WTC11 (cell line): ENCODE data around the gene PRKD1. TPM values are rescaled to one million over a fixed set of nuclear protein-coding genes. Genes with fewer than 3 reads are reported as not detected.
A peak's percentile ranks its signal among the peaks of the same experiment; 100 is the strongest.

Experiments
- ATAC-seq: fragments of 200-7000 bp; cut with Tn5 transposase; 2 replicates; pipeline ENCODE4 v1.10.0; 2021; ENCODE audit warnings: mild to moderate bottlenecking, moderate library complexity
- CTCF ChIA-PET: fragments of 300-600 bp; sonication (Branson Sonifier 250); formaldehyde crosslinking; loops from one replicate; lab custom pipeline; 2021; ENCODE audit warnings: antibody characterized with exemption; lab: Charles Lee
- POLR2A ChIA-PET: fragments of 350-600 bp; sonication (Branson Sonifier 250); formaldehyde crosslinking; loops from one replicate; lab custom pipeline; 2021; ENCODE audit warnings: antibody characterized with exemption; lab: Charles Lee
- DNase-seq: peaks from one replicate; pipeline ENCODE4 v3.0.0; 2021; ENCODE audit warnings: low spot score
- H3K27ac Mint-ChIP-seq: 2 replicates; pipeline ENCODE4 v1.8.0; 2021; ENCODE audit warnings: mixed read lengths
- H3K27me3 Mint-ChIP-seq: 2 replicates; pipeline ENCODE4 v1.8.0; 2021; ENCODE audit warnings: low read depth, mild to moderate bottlenecking, moderate library complexity, mixed read lengths
- H3K36me3 Mint-ChIP-seq: 2 replicates; pipeline ENCODE4 v1.8.0; 2021; ENCODE audit warnings: mixed read lengths
- H3K4me1 Mint-ChIP-seq: 2 replicates; pipeline ENCODE4 v1.8.0; 2022; ENCODE audit warnings: mixed read lengths
- H3K4me3 Mint-ChIP-seq: 2 replicates; pipeline ENCODE4 v1.8.0; 2021; ENCODE audit warnings: mild to moderate bottlenecking, moderate library complexity, mixed read lengths
- H3K9me3 Mint-ChIP-seq: 2 replicates; pipeline ENCODE4 v1.8.0; 2021; ENCODE audit warnings: mixed read lengths
- AFF4 ChIP-seq: sonication (generic); formaldehyde crosslinking; IDR thresholded peaks from 2 replicates; pipeline ENCODE4 v1.8.1; 2023; ENCODE audit warnings: mild to moderate bottlenecking, missing genetic modification reagents, borderline replicate concordance
- CBFB ChIP-seq: sonication (generic); formaldehyde crosslinking; IDR thresholded peaks from 2 replicates; pipeline ENCODE4 v1.8.1; 2022; ENCODE audit warnings: mild to moderate bottlenecking, low read depth, missing genetic modification reagents
- E2F4 ChIP-seq: sonication (generic); formaldehyde crosslinking; IDR thresholded peaks from 2 replicates; pipeline ENCODE4 v1.8.1; 2022; ENCODE audit warnings: low read depth, mild to moderate bottlenecking, moderate library complexity, missing genetic modification reagents, borderline replicate concordance
- ELF4 ChIP-seq: sonication (generic); formaldehyde crosslinking; IDR thresholded peaks from 2 replicates; pipeline ENCODE4 v1.8.1; 2022; ENCODE audit warnings: low read depth, mild to moderate bottlenecking, moderate library complexity, missing genetic modification reagents
- EMX1 ChIP-seq: fragments of 250-450 bp; sonication (Bioruptor Pico); IDR thresholded peaks from 2 replicates; pipeline ENCODE4 v1.8.0; 2021; ENCODE audit warnings: mild to moderate bottlenecking
- FOXK1 ChIP-seq: sonication (generic); formaldehyde crosslinking; IDR thresholded peaks from 2 replicates; pipeline ENCODE4 v1.8.0; 2022; ENCODE audit warnings: mild to moderate bottlenecking, moderate library complexity, missing genetic modification reagents
- NR2C2 ChIP-seq: sonication (generic); formaldehyde crosslinking; IDR thresholded peaks from 2 replicates; pipeline ENCODE4 v1.8.0; 2022; ENCODE audit warnings: mild to moderate bottlenecking, missing genetic modification reagents
- PRDM15 ChIP-seq: sonication (generic); formaldehyde crosslinking; IDR thresholded peaks from 2 replicates; pipeline ENCODE4 v1.8.0; 2022; ENCODE audit warnings: missing genetic modification reagents
- SMAD3 ChIP-seq: sonication (generic); formaldehyde crosslinking; IDR thresholded peaks from 2 replicates; pipeline ENCODE4 v1.8.0; 2022; ENCODE audit warnings: missing genetic modification reagents, mild to moderate bottlenecking, borderline replicate concordance
- ZNF281 ChIP-seq: sonication (generic); formaldehyde crosslinking; IDR thresholded peaks from 2 replicates; pipeline ENCODE4 v1.8.0; 2023; ENCODE audit warnings: mild to moderate bottlenecking, missing genetic modification reagents
- ZNF317 ChIP-seq: sonication (generic); formaldehyde crosslinking; IDR thresholded peaks from 2 replicates; pipeline ENCODE4 v1.8.1; 2023; ENCODE audit warnings: low read depth, mild to moderate bottlenecking, moderate library complexity, missing genetic modification reagents, borderline replicate concordance
- ZNF671 ChIP-seq: fragments of 250-450 bp; sonication (Bioruptor Pico); IDR thresholded peaks from 2 replicates; pipeline ENCODE4 v1.8.0; 2021; ENCODE audit warnings: mild to moderate bottlenecking
- total RNA-seq: library from RNA; stranded (reverse); gene quantifications from 3 replicates; pipeline ENCODE4 v1.2.3, GENCODE V29; 2021
- TF ChIP-seq, protein P1 (sequence below): fragments of 250-450 bp; sonication (Bioruptor Pico); conservative IDR thresholded peaks from 2 replicates; pipeline ENCODE4 v1.9.0; 2021; ENCODE audit warnings: mild to moderate bottlenecking
- TF ChIP-seq, protein P2 (sequence below): sonication (generic); formaldehyde crosslinking; IDR thresholded peaks from 2 replicates; pipeline ENCODE4 v1.8.1; 2023; ENCODE audit warnings: mild to moderate bottlenecking, missing genetic modification reagents

The PRKD1 gene
- total RNA-seq, 1 experiment from 2014 or later: 7.6 TPM

DNA sequence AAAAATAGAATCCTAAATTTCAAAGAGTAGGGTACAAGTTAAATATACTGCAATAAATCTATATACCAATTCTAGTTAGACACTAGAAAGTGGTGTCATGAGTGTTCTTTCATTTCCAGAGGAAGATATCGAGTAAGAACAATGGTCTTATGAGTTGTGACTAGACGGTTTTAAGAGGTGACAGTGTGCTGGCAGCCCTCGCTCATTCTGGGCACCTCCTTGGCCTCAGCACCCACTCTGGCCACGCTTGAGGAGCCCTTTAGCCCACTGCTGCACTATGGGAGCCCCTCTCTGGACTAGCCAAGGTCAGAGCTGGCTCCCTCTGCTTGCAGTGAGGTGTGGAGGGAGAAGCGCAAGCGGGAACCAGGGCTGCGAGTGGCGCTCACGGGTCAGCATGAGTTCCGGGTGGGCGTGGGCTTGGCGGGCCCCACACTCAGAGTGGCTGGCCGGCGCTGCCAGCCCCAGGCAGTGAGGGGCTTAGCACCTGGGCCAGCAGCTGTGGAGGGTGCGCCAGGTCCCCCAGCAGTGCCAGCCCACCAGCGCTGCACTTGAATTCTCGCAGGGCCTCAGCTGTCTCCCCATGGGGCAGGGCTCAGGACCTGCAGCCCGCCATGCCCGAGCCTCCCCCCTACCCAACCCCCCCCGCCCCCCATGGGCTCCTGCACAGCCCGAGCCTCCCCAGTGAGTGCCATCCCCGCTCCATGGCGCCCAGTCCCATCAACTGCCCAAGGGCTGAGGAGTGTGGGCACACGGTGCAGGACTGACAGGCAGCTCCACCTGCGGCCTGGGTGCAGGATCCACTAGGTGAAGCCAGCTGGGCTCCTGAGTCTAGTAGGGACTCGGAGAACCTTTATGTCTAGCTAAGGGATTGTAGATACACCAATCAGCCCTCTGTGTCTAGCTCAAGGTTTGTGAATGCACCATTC lies 18.7 kb downstream of the PRKD1 start:
- Mint-ChIP-seq H3K4me1 (peaks cover 13% of the 10 kb centered on the region), H3K9me3 (peaks cover 18% of the 10 kb centered on the region), H3K4me3 (no peak overlapping the region), H3K27me3 (no peaks in the 10 kb centered on the region), H3K27ac (no peak overlapping the region), H3K36me3 (peaks cover 18% of the 10 kb centered on the region)
- ChIA-PET POLR2A (no interaction called here), CTCF (no interaction called here)
- DNase-seq: no peak
- no peak for ATAC-seq
- no peak for TF ChIP-seq E2F4 (CRISPR knock-in tag)
- no peak for TF ChIP-seq ZNF317 (CRISPR knock-in tag)
- no peak for TF ChIP-seq AFF4 (CRISPR knock-in tag)
- no peak for TF ChIP-seq ZNF671 (CRISPR knock-in tag)
- no peak for TF ChIP-seq EMX1 (CRISPR knock-in tag)
- TF ChIP-seq, protein P1, sequence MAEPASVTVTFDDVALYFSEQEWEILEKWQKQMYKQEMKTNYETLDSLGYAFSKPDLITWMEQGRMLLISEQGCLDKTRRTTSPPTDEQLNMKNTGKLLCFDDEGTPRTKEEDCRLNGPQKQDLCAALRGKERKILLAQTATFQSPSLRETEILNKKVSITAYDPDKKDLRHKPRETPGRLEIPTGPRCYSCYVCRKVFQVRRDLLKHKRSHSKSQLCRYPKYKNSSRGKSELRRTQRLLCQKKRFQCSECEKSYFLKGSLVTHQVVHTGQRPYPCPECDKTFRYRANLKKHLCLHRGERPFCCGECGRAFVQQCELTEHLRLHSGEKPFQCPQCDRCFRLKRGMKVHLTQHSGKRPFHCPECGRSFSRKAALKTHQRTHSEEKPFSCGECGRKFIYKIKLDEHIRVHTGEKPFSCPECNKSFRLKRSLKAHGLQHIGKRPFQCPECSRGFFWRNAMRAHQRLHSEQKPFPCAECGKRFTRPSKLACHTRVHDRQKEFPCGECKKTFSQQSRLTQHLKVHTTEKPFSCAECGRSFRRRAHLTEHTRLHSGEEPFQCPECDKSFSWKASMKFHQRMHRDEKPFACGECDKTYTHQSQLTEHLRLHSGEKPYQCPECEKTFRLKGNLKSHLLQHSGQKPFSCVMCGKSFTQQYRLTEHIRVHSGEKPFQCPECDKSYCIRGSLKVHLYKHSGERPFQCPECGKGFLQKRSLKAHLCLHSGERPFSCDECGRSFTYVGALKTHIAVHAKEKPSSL (CRISPR knock-in tag): no peak

DNA sequence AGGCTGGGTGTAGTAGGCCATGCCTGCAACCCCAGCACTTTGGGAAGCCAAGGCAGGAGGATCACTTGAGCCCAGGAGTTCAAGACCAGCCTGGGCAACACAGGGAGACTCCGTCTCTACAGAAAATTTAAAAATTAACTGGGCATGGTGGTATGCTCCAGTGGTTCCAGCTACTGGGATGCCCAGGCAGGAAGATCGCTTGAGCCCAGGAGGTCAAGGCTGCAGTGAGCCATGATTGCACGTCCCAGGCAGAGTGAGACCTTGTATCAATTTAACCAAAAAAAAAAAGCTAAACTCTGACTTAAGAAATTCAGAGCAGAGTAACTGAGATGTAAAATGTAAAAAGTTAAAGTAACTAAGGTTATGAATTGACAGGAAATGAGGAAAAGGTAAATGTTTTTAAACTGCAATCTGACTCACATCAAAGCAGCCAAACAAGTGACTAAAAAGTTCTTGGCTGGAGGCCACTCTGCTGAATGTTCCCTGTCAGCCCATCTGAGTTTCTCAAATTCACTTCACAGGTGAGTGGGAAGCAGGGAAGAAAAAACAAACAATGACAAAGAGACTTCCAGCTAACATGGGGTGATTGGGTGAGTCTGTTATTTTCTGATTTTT lies 21.3 kb downstream of the PRKD1 start:
- POLR2A ChIA-PET: no interaction called here
- H3K4me1 Mint-ChIP-seq: peaks cover 13% of the 10 kb centered on the region
- H3K4me3 Mint-ChIP-seq: no peak overlapping the region
- H3K27ac Mint-ChIP-seq: peak overlapping the region; percentile 38; the same call in 1 of the 2 replicates
- peaks cover 18% of the 10 kb centered on the region for H3K36me3 Mint-ChIP-seq
- no peaks in the 10 kb centered on the region for H3K27me3 Mint-ChIP-seq
- H3K9me3 Mint-ChIP-seq: peaks cover 18% of the 10 kb centered on the region
- ATAC-seq: no peak
- CTCF ChIA-PET: no interaction called here
- no peak for DNase-seq
- TF ChIP-seq, protein P2, sequence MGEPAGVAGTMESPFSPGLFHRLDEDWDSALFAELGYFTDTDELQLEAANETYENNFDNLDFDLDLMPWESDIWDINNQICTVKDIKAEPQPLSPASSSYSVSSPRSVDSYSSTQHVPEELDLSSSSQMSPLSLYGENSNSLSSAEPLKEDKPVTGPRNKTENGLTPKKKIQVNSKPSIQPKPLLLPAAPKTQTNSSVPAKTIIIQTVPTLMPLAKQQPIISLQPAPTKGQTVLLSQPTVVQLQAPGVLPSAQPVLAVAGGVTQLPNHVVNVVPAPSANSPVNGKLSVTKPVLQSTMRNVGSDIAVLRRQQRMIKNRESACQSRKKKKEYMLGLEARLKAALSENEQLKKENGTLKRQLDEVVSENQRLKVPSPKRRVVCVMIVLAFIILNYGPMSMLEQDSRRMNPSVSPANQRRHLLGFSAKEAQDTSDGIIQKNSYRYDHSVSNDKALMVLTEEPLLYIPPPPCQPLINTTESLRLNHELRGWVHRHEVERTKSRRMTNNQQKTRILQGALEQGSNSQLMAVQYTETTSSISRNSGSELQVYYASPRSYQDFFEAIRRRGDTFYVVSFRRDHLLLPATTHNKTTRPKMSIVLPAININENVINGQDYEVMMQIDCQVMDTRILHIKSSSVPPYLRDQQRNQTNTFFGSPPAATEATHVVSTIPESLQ (CRISPR knock-in tag): no peak
- TF ChIP-seq E2F4 (CRISPR knock-in tag) (no peak), PRDM15 (no peak), NR2C2 (CRISPR knock-in tag) (no peak), FOXK1 (CRISPR knock-in tag) (no peak), ZNF281 (CRISPR knock-in tag) (no peak), CBFB (CRISPR knock-in tag) (no peak), ELF4 (no peak), SMAD3 (CRISPR knock-in tag) (no peak)
